Measurements from ENCODE around the gene DDX4.

DNA sequence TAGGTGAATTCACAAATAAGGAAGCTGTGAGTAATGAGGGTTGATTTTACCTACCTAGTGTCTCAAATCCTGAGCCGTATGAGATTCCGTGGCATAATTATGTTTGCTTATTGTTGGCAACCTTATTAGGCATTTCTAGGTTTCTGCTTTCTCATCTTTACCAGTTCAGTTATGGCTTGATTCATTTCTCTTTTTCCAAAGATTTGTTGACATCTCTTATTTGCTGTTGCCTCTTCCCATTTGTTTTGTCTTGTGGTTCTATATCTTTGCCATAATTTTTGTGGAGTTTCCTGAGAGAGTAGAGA, 113.8 kb downstream of the DDX4 start:
- TF ChIP-seq POLR2AphosphoS5 (IDR thresholded peaks at IDR 0.05; ENCODE audit: low read depth, low read length) (no peak), TAF1 (IDR thresholded peaks at IDR 0.05; ENCODE audit: borderline replicate concordance, insufficient read depth, low read length) (no peak)

Measured in PFSK-1 (cell line).